Activated CD4-positive, alpha-beta memory T cell treated with anti-CD3 and anti-CD28 coated beads for 36 hours (primary cell): ENCODE data around the gene RBBP7. TPM values are rescaled to one million over a fixed set of nuclear protein-coding genes. Genes with fewer than 3 reads are reported as not detected.

ENCODE experiments used
- CTCF ChIA-PET: fragments of 350-600 bp; sonication (Branson Sonifier 250); formaldehyde crosslinking; loops from one replicate; lab custom pipeline; 2021; ENCODE audit warnings: antibody characterized with exemption, inconsistent platforms; lab: Charles Lee
- POLR2A ChIA-PET: fragments of 350-600 bp; sonication (Branson Sonifier 250); formaldehyde crosslinking; loops from one replicate; lab custom pipeline; 2021; ENCODE audit warnings: antibody characterized with exemption; lab: Charles Lee
- DNase-seq: peaks from one replicate; pipeline ENCODE4 v3.0.0-alpha.2; 2020
- H3K27ac Mint-ChIP-seq: one replicate; pipeline ENCODE4 v1.8.0; 2021; ENCODE audit warnings: mixed read lengths
- H3K27me3 Mint-ChIP-seq: one replicate; pipeline ENCODE4 v1.8.0; 2021; ENCODE audit warnings: mixed read lengths
- H3K36me3 Mint-ChIP-seq: one replicate; pipeline ENCODE4 v1.8.0; 2021; ENCODE audit warnings: mixed read lengths
- H3K4me1 Mint-ChIP-seq: one replicate; pipeline ENCODE4 v1.8.0; 2021; ENCODE audit warnings: low read depth, mixed read lengths
- H3K4me3 Mint-ChIP-seq: one replicate; pipeline ENCODE4 v1.8.0; 2021; ENCODE audit warnings: mild to moderate bottlenecking, mixed read lengths
- H3K9me3 Mint-ChIP-seq: one replicate; pipeline ENCODE4 v1.8.0; 2021; ENCODE audit warnings: mixed read lengths
- intact Hi-C: fragments of 100-400 bp; cut with micrococcal nuclease; formaldehyde crosslinking; loops from one replicate; pipeline ENCODE4 v1.15.1; 2023
- total RNA-seq, 2 experiments: library from RNA; stranded (reverse); gene quantifications; one replicate each; pipeline ENCODE4 v1.2.3, GENCODE V29; 2021

Gene RBBP7
- total RNA-seq, 2 experiments from 2014 or later: 213 to 216 TPM

DNA sequence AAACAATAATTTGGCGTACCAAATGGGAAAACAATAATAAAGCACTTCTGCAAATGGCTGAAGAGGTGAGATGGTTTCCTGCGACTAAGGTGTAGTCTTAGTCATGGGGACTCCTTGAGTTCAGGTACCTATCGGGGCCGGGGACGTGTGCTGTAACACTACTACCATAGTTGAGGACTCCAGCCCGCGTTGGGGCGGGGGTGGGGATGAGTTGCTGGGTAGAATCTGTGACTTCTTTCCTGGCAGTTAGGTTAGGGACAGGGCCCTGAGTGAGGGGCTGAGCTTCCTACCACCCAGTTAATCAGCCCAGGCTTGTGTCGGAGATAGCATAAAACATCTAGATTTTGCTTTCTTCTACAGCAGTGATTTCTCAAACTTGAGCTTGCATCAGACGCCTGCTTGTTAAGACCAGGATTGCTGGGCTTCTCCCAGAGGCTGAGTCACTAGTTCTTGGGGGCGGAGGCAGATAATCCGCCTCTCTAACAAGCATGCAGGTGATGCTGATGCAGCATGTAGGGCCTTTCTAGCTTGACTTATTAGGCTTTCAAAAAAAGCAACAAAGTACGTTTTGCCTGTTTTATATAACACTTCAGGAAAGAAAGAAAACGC, 30.2 kb downstream of the RBBP7 start:
- Mint-ChIP-seq H3K4me3 (no peak overlapping the region), H3K27ac (peak overlapping the region; percentile 67), H3K27me3 (no peaks in the 10 kb centered on the region), H3K9me3 (no peaks in the 10 kb centered on the region), H3K4me1 (peaks cover 19% of the 10 kb centered on the region), H3K36me3 (peaks cover 14% of the 10 kb centered on the region)
- DNase-seq: peak; percentile 41
- intact Hi-C loops: no loop called here
- ChIA-PET POLR2A (interaction anchor here (1.1 kb wide), 1 partner anchor 17 kb away, joined by 3 read pairs; no protein-coding TSS in a partner anchor), CTCF (interaction anchor here (0.6 to 3.1 kb wide), 2 partner anchors 14 to 53 kb away, joined by 3 to 9 read pairs; no protein-coding TSS in a partner anchor)

DNA sequence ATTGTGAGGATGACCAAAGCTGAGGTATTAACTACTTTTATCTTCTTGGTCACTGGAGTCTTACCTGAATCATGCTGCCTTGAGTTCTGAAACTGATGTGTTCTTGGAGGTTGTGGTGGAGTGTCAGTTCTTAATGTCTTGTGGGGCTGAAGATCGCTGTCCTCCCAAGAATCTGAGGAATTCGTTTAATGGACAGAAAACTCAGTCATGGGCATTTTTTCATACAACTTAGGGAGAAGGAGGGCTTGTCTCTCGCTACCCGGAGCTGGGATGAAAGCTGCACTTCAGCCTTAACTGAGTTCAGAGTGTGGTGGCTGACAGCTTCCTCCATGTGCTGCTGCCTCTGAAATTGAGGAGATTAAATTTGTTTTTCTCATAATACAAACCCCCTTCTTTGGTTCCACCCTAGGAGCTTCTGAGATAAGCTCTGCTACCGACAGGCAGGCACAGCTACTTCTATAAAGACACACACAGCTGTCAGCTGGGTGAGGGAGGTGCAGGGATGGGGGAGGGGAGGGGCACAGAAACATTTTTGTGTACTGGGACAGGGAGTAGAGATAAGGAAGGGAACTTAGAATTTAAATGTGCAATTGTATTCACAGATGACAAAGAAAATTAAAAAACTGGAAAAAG, 30.8 kb downstream of the RBBP7 start:
- peak overlapping the region; percentile 67 for H3K27ac Mint-ChIP-seq
- H3K36me3 Mint-ChIP-seq: peaks cover 11% of the 10 kb centered on the region
- H3K9me3 Mint-ChIP-seq: no peaks in the 10 kb centered on the region

DNA sequence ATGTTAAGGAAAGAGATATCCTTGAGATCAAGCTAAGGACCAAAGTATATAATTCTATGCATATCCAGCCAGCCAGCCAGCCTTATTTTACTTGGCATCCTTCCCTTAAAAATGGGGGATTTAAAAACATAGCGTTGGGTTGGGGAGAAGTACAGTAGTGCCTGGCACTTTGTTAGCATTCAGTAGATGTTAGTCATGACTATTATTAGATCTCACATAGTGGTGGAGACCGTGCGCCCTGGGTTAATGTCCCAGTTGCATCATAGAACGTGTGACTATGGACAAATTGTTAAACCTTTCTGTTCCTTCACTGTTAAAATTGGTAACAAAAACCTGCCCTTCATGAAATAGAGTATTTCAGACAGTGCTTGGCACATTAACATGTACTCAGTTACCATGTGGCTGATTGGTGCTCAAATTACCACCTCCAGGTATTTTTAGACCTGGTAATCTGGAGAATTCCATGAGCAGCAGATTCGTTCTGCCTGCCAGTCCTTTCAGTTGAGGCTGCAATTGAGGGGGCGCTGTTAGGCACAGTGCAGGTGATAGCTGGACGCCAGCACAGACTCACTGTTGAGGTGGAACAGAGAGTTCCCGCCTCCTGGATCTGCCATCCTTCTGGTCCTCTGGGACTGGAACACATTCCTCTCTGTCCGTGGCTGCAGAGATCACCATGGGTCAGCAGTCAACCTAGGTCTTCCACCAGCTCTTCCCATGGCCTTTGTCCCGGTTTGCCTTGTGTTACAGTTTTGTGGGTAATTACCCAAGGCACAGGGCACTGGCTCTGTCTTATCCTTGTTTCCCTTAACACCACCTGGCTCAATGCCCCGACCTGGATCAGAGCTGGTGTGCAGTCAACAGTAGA, 31.7 kb downstream of the RBBP7 start:
- H3K27ac Mint-ChIP-seq: peak overlapping the region; percentile 67
- intact Hi-C loops: no loop called here
- ChIA-PET CTCF (interaction anchor here (3.1 kb wide), 1 partner anchor 12 kb away, joined by 9 read pairs; no protein-coding TSS in a partner anchor), POLR2A (no interaction called here)
- no peak for DNase-seq
- H3K27me3 Mint-ChIP-seq: no peaks in the 10 kb centered on the region
- peaks cover 16% of the 10 kb centered on the region for H3K36me3 Mint-ChIP-seq
- H3K4me3 Mint-ChIP-seq: no peak overlapping the region
- peaks cover 16% of the 10 kb centered on the region for H3K4me1 Mint-ChIP-seq
- no peaks in the 10 kb centered on the region for H3K9me3 Mint-ChIP-seq

More for the DNA sequence above, 30.8 kb downstream of the RBBP7 start:
- intact Hi-C loops: no loop called here
- Mint-ChIP-seq H3K27me3 (no peaks in the 10 kb centered on the region), H3K4me3 (no peak overlapping the region), H3K4me1 (peaks cover 19% of the 10 kb centered on the region)
- CTCF ChIA-PET: interaction anchor here (0.6 to 3.1 kb wide), 2 partner anchors 13 to 53 kb away, joined by 3 to 9 read pairs; no protein-coding TSS in a partner anchor
- no peak for DNase-seq
- POLR2A ChIA-PET: interaction anchor here (1.1 kb wide), 1 partner anchor 18 kb away, joined by 3 read pairs; no protein-coding TSS in a partner anchor

DNA sequence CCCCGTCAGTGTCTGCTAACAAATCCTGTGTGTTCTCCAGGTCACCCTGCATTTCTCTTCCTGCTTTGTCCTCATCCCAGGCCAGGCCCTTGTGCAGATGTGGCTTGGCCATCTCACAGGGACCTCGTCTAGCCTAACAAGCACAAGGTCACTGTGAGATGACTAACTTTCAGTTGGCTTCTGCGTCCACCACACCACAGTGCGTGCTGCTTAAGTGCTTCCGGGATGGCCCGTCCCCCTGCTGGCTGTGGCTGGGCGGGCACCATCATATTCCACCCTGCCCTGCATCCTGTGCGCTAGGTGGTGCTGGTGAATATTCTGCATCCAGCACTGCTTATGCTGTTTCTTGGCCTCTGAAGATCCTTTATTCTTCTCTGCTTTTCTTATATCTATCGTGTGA, 33.8 kb downstream of the RBBP7 start:
- Mint-ChIP-seq H3K9me3 (no peaks in the 10 kb centered on the region), H3K4me3 (no peak overlapping the region), H3K4me1 (peaks cover 9% of the 10 kb centered on the region), H3K27ac (peak overlapping the region; percentile 19), H3K27me3 (no peaks in the 10 kb centered on the region), H3K36me3 (peaks cover 16% of the 10 kb centered on the region)
- DNase-seq: peak; percentile 16
- CTCF ChIA-PET: no interaction called here
- intact Hi-C loops: no loop called here
- POLR2A ChIA-PET: no interaction called here

DNA sequence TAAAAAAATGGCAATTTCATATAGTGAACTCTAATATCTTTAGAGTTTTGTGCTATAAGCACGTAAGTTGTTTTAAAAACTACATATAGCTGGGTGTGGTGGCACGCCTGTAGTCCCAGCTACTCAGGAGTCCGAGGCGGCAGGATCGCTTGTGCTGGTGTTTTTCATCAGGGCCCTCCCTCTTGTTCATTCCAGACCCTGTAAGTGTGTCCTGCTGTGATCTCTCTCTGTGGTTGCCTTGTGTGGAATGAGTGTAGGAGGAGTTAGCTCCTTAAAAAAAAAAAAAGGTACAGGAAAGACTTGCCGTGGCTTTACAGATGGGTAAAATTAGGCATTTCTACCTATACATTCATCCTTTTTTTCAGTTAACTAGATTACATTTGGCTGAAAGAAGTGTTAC, 35.4 kb downstream of the RBBP7 start:
- H3K36me3 Mint-ChIP-seq: peaks cover 12% of the 10 kb centered on the region
- H3K4me1 Mint-ChIP-seq: peaks cover 3% of the 10 kb centered on the region
- no peak for DNase-seq
- ChIA-PET POLR2A (interaction anchor here (0.8 kb wide), 1 partner anchor 11 kb away, joined by 3 read pairs; no protein-coding TSS in a partner anchor), CTCF (interaction anchor here (0.6 to 0.7 kb wide), 2 partner anchors 12 to 34 kb away, joined by 3 read pairs; no protein-coding TSS in a partner anchor)
- no peaks in the 10 kb centered on the region for H3K9me3 Mint-ChIP-seq
- no peak overlapping the region for H3K4me3 Mint-ChIP-seq
- no peak overlapping the region for H3K27ac Mint-ChIP-seq
- H3K27me3 Mint-ChIP-seq: no peaks in the 10 kb centered on the region
- intact Hi-C loops: no loop called here

DNA sequence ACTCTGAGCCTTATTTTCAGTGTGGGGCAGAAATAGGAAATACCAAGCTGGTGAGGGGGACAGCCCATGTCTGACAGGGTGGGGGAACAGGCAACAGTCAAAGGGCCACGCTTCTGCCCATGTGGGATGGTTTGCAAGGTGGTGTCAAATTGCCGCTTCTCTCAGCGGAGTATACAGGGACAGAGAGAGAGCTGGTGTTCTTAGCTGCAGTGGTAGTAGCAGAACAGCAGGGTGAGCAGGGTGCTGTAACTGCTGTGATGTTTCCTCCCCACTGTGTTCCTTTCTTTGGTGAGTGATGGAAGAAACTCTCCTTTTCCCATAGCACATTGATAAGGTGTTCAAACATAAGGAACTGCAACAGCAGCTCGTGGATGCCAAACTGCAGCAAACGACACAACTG, 37.9 kb downstream of the RBBP7 start:
- peaks cover 10% of the 10 kb centered on the region for H3K36me3 Mint-ChIP-seq
- POLR2A ChIA-PET: no interaction called here
- CTCF ChIA-PET: no interaction called here
- no peak for DNase-seq
- no peak overlapping the region for H3K4me3 Mint-ChIP-seq
- H3K9me3 Mint-ChIP-seq: no peaks in the 10 kb centered on the region
- no peaks in the 10 kb centered on the region for H3K27me3 Mint-ChIP-seq
- H3K27ac Mint-ChIP-seq: no peak overlapping the region
- intact Hi-C loops: no loop called here
- H3K4me1 Mint-ChIP-seq: peaks cover 2% of the 10 kb centered on the region

DNA sequence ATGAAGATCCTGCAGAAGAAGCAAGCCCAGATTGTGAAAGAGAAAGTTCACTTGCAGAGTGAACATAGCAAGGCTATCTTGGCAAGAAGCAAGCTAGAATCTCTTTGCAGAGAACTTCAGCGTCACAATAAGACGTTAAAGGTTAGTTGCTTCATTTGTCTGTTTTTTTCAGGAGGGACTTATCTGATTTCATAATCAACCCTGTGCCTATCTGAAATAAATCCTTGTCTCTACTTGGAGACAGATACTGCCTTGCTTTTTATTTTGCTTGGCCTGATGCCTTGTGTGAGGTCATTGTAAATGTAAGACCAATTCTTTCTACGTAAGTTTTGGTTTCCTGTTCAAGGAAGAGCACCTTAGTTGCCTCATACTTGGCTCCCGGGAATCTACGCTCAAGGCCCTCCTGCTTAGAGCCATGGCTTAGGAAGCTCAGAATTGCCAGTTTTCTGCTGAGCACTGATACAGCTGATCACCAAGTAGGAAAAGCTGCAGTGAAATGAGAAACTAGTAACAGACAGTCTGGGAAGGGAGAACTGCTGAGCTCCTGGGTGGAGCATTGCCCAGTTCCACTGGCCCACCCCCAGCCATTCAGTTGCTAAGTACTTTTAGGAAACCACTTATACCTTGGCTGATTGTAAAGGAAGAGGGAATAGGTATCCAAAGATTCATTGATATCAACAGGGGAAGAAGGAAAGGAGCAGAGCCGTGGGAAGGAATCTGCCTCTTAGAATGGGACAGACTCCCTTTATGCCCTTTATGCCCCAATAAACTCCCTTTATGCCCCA, 41.8 kb downstream of the RBBP7 start:
- no peaks in the 10 kb centered on the region for H3K9me3 Mint-ChIP-seq
- H3K36me3 Mint-ChIP-seq: peaks cover 6% of the 10 kb centered on the region
- H3K27me3 Mint-ChIP-seq: no peaks in the 10 kb centered on the region
- peaks cover 13% of the 10 kb centered on the region for H3K4me1 Mint-ChIP-seq
- intact Hi-C loops: loop anchor here (10.0 kb wide), 2 partner anchors 224 to 616 kb away; no protein-coding TSS in a partner anchor
- no peak overlapping the region for H3K27ac Mint-ChIP-seq
- ChIA-PET CTCF (interaction anchor here (1.6 to 3.7 kb wide), 2 partner anchors 54 to 219 kb away, joined by 5 to 27 read pairs; no protein-coding TSS in a partner anchor), POLR2A (no interaction called here)
- no peak overlapping the region for H3K4me3 Mint-ChIP-seq
- no peak for DNase-seq

DNA sequence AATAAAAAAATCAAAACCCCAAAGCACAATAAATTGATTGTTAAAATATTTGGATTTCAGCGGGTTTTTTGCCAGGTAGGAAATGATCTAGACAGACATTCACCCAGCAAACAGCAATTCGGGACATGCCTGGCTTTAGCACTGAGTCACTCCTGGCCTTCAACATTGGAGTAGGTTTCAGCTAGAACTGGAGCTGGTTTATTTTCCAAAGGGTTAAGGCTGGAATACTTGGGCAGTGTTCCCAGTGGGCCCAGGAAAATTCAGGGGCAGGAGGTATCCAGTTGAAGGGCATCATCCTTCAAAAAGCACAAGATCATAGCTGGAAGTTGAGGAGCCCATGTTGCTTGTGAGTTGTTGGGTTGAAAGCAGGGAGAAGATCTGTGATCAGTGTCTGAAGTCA, 42.9 kb downstream of the RBBP7 start:
- no peak overlapping the region for H3K27ac Mint-ChIP-seq
- DNase-seq: no peak
- intact Hi-C loops: loop anchor here (10.0 kb wide), 2 partner anchors 222 to 618 kb away; no protein-coding TSS in a partner anchor
- H3K36me3 Mint-ChIP-seq: peaks cover 10% of the 10 kb centered on the region
- H3K27me3 Mint-ChIP-seq: no peaks in the 10 kb centered on the region
- H3K4me3 Mint-ChIP-seq: no peak overlapping the region
- no peaks in the 10 kb centered on the region for H3K9me3 Mint-ChIP-seq
- H3K4me1 Mint-ChIP-seq: peaks cover 21% of the 10 kb centered on the region
- POLR2A ChIA-PET: no interaction called here
- CTCF ChIA-PET: interaction anchor here (1.4 to 3.7 kb wide), 4 partner anchors 11 to 220 kb away, joined by 3 to 27 read pairs (median 7); no protein-coding TSS in a partner anchor

DNA sequence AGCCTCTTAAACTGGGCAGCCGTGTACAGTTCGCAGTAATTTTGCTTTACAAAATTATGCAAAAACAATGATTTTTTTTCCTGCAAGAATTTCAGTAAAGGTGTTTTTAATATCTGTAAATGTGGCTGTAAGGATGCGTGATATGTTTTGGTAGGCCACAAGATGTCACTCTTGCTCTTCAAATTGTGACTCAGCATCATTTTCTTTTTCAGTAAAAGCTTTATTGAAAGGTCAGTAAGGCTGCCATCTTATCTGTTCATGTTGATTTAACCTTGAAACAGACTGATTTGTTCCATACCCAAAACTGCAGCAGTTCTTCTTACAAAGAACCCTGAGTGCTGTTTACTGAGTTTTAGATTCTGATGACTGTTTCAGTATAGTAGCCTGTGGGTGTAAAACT, 44.0 kb downstream of the RBBP7 start:
- intact Hi-C loops: loop anchor here (1.0 to 10.0 kb wide), 4 partner anchors 66 to 619 kb away; no protein-coding TSS in a partner anchor
- no peaks in the 10 kb centered on the region for H3K9me3 Mint-ChIP-seq
- no peak for DNase-seq
- H3K36me3 Mint-ChIP-seq: peaks cover 11% of the 10 kb centered on the region
- H3K4me3 Mint-ChIP-seq: no peak overlapping the region
- peaks cover 22% of the 10 kb centered on the region for H3K4me1 Mint-ChIP-seq
- peak overlapping the region; percentile 74 for H3K27ac Mint-ChIP-seq
- no peaks in the 10 kb centered on the region for H3K27me3 Mint-ChIP-seq
- CTCF ChIA-PET: interaction anchor here (1.2 to 3.7 kb wide), 6 partner anchors 12 to 221 kb away, joined by 3 to 27 read pairs (median 10); no protein-coding TSS in a partner anchor
- POLR2A ChIA-PET: no interaction called here

DNA sequence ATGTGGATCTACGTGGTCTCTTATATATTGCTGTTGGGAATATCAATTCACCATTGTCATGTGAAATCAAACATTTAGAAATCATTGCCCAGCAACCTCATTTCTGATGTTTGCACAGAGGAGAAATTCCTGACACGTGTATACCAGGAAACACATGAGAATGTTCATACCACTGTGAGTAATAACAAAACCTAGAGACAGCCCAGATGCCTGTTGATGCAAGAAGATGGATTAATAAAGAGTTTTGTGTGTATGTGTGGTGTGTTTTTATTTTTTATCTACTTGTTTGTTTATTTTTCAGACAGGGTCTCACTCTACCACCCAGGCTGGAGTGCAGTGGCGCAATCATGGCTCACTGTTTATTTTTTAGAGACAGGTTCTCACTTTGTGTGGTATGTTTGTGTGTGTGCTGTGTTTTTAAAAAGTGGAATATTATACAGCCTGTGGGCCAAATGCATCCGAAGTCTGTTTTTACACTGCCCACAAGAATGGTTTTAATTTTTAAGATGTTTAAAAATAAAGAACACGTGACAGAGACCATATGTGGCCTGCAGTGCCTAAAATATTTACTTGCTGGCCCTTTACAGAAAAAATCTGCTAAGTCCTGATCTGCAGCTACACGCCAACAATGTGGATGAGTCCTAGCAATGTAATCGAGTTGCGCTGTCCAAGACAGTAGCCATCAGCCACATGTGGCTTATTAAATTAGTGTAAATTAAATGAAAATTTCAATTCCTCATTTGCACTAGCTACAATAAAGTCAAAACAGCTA, 44.7 kb downstream of the RBBP7 start:
- no peaks in the 10 kb centered on the region for H3K9me3 Mint-ChIP-seq
- no peaks in the 10 kb centered on the region for H3K27me3 Mint-ChIP-seq
- no peak for DNase-seq
- POLR2A ChIA-PET: interaction anchor here (0.7 kb wide), 1 partner anchor 106 kb away, joined by 3 read pairs; no protein-coding TSS in a partner anchor
- CTCF ChIA-PET: interaction anchor here (0.6 to 3.7 kb wide), 7 partner anchors 13 to 222 kb away, joined by 3 to 27 read pairs (median 9); no protein-coding TSS in a partner anchor
- H3K4me3 Mint-ChIP-seq: no peak overlapping the region
- peak overlapping the region; percentile 42 for H3K27ac Mint-ChIP-seq
- peaks cover 11% of the 10 kb centered on the region for H3K36me3 Mint-ChIP-seq
- peaks cover 22% of the 10 kb centered on the region for H3K4me1 Mint-ChIP-seq
- intact Hi-C loops: loop anchor here (1.0 to 10.0 kb wide), 4 partner anchors 67 to 619 kb away; no protein-coding TSS in a partner anchor
